Posterior vena cava (tissue), 2 donors: ENCODE measurements around the gene VKORC1. TPM values are rescaled to one million over a fixed set of nuclear protein-coding genes. Genes with fewer than 3 reads are reported as not detected.

Experiments used
- DNase-seq: peaks from one replicate; pipeline ENCODE4 v3.0.0-alpha.2; 2020; ENCODE audit warnings: low spot score
- intact Hi-C, 2 donors: fragments of 100-400 bp; cut with DNase I; formaldehyde crosslinking; loops; one replicate each; pipeline versions ENCODE4 v1.14.1 to v1.14.2; 2022 to 2023
- total RNA-seq, 2 donors: library from RNA; stranded (reverse); fragmentation: NEBNext Ultra II Directional; extraction: Animal tissue kit (Norgen Biotek cat#: 25700); gene quantifications; one replicate each; pipeline ENCODE4 v1.2.1, GENCODE V29; 2021
- donor health status: DM: yes; HTN: yes; CAD: no.
- donor health status: DM: yes; HTN: yes; CAD: no.

VKORC1 gene
- total RNA-seq, 2 donors from 2014 or later = 77.8 to 113 TPM

DNA sequence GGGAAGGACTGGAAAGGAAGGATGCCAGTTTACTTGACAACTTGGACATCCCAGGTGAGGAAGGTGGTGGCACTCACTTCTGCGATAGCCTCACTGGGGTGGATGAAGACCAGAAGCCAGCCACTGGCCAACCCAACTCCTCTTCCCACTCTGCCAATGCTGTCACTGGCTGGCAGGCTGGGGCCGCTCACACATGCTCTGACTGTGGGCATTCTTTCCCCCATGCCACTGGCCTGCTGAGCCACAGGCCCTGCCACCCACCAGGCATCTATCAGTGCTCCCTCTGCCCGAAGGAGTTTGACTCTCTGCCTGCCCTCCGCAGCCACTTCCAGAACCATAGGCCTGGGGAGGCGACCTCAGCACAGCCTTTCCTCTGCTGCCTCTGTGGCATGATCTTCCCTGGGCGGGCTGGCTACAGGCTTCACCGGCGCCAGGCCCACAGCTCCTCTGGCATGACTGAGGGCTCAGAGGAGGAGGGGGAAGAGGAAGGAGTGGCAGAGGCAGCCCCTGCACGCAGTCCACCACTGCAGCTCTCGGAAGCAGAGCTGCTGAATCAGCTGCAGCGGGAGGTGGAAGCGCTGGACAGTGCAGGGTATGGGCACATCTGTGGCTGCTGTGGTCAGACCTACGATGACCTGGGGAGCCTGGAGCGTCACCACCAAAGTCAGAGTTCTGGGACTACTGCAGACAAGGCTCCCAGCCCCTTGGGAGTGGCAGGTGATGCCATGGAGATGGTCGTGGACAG lies 15.8 kb downstream of the VKORC1 start:
- intact Hi-C loops = no loop called here
- DNase-seq = no peak

DNA sequence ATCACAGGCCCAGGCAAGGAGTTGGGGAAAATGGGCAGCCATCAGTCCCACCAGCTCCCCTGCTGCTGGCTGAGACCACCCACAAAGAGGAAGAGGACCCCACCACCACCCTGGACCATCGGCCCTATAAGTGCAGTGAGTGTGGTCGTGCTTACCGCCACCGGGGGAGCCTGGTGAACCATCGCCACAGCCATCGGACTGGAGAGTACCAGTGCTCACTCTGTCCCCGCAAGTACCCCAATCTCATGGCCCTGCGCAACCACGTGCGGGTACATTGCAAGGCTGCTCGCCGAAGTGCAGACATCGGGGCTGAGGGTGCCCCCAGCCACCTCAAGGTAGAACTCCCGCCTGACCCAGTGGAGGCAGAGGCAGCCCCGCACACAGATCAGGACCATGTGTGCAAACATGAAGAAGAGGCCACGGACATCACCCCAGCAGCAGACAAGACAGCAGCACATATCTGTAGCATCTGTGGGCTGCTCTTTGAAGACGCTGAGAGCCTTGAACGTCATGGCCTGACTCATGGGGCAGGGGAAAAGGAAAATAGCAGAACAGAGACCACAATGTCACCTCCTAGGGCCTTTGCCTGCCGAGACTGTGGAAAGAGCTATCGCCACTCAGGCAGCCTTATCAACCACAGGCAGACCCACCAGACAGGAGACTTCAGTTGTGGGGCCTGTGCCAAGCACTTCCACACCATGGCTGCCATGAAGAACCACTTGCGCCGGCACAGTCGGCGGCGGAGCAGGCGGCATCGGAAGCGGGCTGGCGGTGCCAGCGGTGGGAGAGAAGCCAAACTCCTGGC lies 16.8 kb downstream of the VKORC1 start:
- intact Hi-C loops = no loop called here
- DNase-seq = no peak

- peak; percentile 57 for DNase-seq
- intact Hi-C loops = no loop called here
These were observed 17.6 kb downstream of the VKORC1 start for GRCh38 chr16:31077024-31077423.

- intact Hi-C loops = no loop called here
- DNase-seq = peak; percentile 76
These were observed 18.3 kb downstream of the VKORC1 start for GRCh38 chr16:31076319-31076718.

DNA sequence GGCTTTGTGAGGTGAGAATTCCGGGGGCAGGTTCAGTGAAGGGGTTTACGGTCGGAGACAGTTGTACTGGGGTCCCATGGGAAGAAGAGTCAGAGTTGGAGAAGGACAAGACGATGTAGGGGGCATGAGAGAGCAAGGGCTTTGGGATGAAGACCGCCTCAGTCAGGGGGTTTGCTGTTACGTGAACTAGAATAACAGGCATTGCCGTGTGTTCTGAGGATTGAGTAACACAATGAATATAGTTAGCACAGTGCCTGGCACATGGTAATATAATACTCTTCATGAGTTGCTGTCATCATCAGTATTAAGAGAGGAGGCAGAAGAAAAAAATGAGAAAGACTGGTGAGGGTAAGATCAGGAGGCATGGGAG lies 19.8 kb downstream of the VKORC1 start:
- intact Hi-C loops = no loop called here
- no peak for DNase-seq

DNA sequence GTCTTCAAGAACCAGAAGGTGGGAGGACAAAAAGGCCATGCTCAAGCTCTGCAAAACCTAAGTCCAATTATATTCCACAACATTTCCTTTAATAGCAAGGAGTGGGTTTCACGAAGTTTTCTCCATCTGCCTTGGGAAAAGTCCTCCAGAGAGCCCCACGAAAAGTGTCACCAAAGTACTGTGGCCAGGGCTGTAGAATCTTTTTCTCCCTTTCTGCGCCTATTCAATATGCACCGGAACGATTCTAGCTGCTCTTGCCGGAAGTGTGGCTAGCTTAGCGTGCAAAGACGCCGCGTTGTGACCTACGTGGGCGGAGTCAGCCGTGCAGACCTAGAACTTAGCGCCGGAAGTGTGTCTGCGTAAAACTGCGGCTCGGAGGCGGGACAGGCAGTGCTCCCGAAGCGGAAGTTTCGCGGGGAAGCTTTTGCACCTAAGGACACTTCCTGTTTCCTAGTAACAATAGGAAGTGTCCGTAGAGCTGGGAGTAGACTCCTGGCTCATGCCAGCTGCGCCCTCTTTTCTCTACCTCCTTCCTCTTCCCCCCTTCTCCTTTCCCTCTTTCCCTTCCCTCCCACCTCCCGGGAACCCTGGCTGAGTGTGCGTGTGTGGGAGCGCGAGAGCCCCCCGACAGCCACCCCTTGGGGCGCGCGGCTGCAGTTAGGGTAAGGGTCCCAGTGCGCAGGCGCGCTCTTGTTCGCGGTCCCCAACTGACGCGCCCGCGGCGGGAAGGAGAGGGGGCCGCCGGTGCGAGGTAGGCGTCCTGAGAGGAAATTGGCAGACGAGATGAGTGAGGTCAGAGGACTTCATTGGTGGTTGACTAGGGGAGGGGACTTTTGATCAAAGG lies 20.4 kb downstream of the VKORC1 start, which contains the start of the genes ZNF646 and ZNF668:
Gene ZNF646 (plus strand): TSS at position 453 of the 844 bp plus-strand sequence. CDS start 1,903 bp downstream, outside the sequence.
Gene ZNF668 (minus strand): TSS at position 271 of the 844 bp plus-strand sequence. CDS start 9,781 bp downstream, outside the sequence.
- peak; percentile 99 for DNase-seq
- intact Hi-C loops = no loop called here

GRCh38 chr16:31073142-31073969 lies 21.2 kb downstream of the VKORC1 start:
- intact Hi-C loops = no loop called here
- DNase-seq = peak; percentile 97

- intact Hi-C loops = no loop called here
- DNase-seq = peak; percentile 78
These were observed 22.0 kb downstream of the VKORC1 start for GRCh38 chr16:31072540-31073141.

- no peak for DNase-seq
- intact Hi-C loops = no loop called here
These were observed 22.7 kb downstream of the VKORC1 start for GRCh38 chr16:31071861-31072260.

GRCh38 chr16:31067342-31067741 lies 27.3 kb downstream of the VKORC1 start:
- intact Hi-C loops = no loop called here
- DNase-seq = no peak

DNA sequence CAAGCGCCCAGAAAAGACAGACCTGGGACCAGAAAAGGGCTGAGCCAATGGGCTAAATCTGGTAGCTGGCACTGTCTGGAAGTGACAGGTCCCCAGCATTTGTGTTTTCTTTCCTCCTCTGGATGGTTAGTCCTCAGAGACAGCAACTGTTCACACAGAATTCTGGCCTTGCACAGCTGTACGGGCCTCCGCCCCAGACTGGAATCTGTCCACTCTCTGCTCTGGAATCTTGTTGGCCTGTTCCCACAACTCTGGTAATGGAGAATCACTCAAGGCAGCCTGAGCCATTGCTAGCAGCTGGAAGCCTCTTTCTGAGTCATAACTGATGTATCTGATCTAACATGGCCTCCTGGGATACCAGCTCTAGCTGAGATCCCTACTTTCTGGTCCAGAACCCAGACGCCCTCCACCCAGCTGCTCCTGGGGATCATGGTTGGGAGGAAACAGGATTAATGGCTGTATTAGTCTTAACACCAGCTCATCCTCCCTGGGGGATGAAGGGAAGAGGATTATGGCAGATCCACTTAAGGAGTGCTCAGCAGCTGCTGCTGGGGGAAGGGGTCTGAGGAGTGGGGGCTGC lies 29.6 kb downstream of the VKORC1 start:
- intact Hi-C loops = no loop called here
- no peak for DNase-seq

DNA sequence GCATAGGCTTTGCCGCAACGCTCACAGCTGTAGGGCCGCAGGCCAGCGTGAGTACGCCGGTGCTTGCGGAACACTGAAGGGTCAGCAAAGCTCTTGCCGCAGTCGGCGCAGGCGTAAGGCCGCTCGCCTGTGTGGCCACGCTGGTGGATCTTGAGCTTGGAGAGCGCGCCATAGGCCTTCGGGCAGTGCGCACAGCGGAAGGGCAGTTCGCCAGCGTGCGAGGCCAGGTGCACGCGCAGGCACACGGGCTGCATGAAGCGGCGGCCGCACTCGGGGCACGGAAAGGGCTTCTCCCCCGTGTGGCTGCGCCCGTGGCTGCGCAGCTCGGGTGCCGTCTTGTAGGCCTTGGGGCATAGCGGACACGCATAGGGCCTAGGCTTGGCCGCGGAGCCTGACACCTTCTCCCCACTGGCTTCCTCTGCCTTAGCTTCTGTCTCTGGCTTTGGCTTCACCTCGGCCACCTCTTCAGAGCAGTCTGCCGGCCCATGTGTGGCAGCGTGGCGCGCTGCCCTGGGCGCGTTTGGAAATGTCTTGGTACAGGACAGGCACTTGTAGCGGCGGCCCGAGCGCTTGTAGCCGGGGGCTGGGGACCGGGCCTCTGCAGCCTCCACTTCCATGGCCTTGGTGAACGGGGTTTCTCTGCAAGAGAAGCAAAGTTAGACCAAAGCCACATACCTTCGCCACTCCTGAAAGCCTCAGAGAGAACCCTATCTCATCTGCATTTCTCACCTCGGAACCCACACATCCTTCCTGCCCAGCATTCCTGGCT lies 30.6 kb downstream of the VKORC1 start:
- intact Hi-C loops = no loop called here
- no peak for DNase-seq

- intact Hi-C loops = no loop called here
- no peak for DNase-seq
These were observed 31.1 kb downstream of the VKORC1 start for GRCh38 chr16:31063495-31063842.

DNA sequence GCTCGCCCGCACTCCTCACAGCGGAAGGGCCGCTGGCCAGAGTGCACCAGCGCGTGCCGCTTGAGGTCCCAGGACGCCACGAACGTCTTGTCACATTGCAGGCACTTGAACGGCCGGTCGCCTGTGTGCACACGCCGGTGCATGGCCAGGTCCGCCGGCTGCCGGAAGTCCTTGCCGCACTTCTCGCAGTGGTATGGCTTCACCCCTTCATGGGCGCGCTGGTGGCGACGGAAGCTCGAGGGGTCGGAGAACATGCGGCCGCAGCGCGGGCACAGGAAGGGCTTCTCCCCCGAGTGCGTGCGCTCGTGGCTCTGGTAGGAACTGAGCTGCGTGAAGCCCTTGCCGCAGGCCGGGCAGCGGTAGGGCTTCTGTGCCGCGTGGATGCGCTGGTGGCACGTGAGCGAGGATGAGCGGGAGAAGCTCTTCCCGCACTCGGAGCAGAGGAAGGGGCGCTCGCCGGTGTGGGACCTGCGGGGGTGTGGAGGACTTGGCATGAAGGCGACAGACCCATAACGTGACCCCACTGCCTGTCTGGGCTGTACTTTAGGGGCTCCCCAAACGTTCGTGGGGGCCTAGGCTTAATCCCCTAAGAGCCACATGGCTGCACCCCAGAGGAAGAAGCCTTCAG lies 32.7 kb downstream of the VKORC1 start:
- intact Hi-C loops = no loop called here

DNA sequence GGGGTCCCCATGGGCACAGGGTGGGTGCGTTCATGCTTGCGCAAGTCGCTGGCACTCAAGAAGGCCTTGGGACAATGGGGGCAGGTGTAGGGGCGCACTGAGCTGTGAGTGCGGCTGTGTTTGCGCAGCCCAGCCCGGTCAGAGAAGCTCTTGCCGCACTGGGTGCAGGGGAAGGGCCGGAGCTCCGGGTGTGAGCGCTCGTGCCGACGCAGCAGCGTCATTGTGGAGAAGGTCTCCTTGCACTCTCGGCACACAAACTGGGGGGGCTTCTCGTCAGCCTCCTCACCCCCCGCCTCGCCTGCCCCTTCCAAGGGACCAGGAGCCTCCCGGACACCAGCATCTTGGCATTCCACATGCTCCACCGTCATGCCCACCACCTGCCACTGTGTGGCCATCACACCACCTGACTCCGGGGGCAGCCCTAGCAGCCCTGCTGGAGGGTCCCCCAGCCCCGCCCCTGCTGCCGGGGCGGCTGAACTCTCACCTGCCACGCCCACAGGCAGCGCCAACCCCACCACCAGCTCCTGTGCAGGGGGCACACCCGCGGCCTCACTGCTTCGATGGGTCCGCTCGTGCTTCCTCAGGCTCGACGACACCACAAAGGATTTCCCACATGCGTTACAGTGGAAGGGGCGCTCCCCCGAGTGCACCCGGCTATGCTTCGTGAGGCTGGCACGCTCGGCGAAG lies 33.3 kb downstream of the VKORC1 start:
- no peak for DNase-seq
- intact Hi-C loops = no loop called here

More for the DNA sequence above, 32.7 kb downstream of the VKORC1 start:
- DNase-seq = no peak

GRCh38 chr16:31055613-31056012 lies 39.0 kb downstream of the VKORC1 start:
- intact Hi-C loops = no loop called here

More at GRCh38 chr16:31055613-31056012, 39.0 kb downstream of the VKORC1 start:
- DNase-seq = no peak
